HG03139 (cell line): ENCODE results near the gene HAND1.
"Not testable (repeated sequence)": the region's sequence is repeated elsewhere in the genome, so short reads cannot be mapped to it uniquely, and the experiment has no call there.

Experiments used
- ATAC-seq: cut with Tn5 transposase; IDR thresholded peaks from one replicate; pipeline ENCODE4 v1.9.1; 2021; ENCODE audit not compliant: unreplicated experiment

HAND1 gene

DNA sequence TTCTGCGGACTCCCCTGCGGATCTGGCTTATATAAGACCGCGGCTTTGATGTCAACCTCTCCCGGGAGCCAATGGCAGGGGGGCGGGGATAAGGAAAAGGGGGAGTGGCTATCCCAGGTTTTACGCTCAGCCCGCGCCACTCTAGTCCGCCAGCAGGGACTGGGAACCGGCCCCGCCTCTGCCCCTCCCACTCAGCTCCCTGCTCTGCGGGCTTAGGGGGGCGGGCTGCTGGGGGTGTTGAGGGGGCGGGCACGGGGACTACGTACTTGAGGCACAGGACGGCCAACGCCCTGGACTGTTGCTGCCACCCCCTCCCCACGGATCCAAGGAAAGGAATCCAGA, at the start of gene HAND1:
HAND1 (minus strand) TSS at position 4 of the 342 bp plus-strand sequence. CDS start 219 bp downstream, outside the sequence.
- ATAC-seq = no peak

DNA sequence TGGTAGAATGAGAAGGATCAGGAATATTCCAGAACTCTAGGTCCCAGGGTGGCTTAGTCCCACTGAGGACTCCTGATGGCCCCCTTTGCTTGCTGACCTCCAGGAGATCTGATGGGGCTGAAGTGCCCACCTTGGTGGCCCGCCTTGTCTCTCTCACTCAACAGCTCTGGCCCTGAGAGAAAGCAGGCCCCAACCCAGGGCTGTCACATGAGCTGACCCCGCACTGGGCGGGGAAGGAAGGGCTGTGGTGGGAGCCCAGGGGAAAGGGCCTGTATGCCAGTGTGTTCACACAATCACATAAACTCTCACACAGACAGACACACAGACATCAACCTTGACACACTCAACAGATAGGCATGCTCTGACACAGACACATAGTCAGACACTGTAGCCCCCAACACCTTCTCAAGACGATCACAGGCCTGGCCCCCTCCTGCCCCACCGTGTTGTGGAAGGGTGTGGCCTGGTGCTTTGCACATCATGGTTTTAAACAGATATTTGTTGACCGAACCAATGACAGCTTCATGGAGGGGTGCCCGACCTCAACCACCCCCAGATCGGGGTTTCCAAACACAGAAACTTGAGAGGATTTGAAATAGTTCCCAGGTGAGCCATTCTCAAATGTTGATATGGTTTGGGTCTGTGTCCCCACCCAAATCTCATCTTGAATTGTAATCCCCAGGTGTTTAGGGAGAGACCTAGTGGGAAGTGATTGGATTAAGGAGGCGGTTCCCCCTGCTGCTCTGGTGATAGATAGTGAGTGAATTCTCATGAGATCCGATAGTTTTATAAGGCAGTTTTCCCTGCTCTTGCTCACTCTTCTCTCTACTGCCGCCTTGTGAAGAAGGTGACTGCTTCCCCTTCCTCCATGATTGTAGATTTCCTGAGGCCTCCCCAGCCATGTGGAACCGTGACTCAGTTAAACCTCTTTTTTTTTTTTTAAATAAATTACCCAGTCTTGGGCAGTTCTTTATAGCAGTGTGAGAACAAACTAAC, 48.5 kb upstream of the HAND1 start:
- ATAC-seq = no peak

DNA sequence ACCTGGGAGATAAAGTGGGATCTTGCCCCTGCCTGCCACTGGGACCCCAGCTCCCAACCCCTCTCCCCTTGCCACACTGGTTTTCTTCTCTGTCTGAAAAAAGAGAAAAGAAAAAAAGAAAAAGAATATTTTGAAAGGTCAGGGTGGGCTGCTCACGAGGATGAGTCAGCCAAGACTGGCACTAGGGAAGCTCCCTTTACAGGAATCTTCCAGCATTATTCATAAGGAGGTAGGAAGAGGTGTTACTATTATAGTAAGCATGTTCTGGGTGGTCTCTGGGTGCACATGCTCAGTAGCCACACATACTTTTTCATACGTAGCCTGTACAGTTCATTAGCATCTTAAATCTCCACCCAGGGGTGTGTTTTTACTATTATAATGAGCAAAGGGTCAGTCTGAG, 46.8 kb upstream of the HAND1 start:
- no peak for ATAC-seq

DNA sequence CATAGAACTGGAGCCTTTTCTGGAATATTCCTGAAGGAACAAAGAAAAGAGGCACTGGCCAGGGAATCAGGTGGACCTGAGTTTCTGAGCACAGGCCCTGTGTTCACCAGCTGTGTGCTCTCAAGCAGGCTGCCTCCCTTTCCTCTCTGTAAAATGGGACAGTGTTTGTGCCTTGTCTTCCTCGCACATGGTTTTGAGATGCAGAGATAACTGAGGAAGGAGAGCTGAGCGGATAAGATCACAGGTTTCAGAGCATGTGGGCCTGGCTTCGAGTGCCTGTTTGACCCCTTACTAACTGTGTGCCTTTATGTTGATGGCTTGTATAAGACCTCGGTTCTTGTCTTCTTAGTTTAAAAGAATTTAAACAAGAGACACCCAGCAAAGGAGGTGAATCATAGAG, 46.2 kb upstream of the HAND1 start:
- ATAC-seq = no peak

DNA sequence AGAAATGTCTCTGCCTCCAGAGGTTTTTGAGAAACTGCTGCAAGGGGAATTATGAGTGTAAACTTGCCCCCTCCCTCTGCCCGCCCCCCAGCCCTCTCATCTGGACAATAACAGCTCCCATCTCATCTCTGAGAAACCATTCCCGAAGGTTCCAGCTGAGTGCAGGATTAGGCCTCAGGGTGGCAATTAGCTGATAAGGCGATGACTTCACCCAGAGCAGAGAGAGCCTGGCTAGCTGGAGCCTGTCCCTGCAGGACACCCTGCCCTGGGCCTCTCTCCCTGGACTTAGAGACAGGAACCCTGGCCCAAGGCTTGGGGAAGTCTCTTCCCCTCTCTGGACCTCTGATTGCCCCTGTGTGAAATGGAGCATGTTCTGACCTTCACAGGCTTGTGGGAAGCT, 45.7 kb upstream of the HAND1 start:
- no peak for ATAC-seq

DNA sequence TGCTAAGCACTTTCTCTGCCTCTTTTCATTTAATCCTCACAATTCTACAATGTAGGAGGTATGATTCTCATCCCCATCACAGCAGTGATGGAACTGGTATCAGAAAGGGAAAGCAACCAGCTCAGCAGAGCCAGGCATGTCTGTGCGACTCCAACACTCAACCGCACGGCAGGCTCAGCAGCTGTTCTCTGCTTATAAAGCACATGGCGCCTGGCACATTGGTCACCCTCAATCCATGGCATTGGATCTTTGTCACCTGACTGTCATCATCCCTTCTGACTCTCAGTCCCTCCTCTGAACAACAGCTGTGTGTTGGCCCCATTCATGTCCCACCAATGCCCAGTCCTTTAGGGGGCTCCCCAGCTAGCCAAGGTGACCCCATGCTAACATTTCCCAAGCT, 45.1 kb upstream of the HAND1 start:
- no peak for ATAC-seq

DNA sequence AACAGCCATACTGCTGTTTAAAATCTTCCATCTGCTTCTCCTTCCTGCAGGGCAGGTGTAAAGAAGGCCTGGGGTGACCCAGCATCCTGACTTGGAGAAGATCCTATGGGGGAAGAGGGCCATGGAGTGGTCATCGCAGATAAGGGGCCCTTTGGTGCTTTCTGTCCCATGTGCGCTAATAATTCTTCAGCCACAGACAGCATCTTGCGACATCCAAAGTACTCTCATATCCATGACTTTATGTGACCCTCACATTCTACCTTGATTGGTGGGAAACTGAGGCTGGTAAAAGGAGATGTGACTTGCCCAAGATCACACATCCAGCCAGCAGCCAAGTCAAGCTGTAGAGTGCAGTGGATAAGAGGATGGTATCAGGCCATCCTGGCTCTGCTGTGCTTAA, 44.3 kb upstream of the HAND1 start:
- ATAC-seq = no peak

DNA sequence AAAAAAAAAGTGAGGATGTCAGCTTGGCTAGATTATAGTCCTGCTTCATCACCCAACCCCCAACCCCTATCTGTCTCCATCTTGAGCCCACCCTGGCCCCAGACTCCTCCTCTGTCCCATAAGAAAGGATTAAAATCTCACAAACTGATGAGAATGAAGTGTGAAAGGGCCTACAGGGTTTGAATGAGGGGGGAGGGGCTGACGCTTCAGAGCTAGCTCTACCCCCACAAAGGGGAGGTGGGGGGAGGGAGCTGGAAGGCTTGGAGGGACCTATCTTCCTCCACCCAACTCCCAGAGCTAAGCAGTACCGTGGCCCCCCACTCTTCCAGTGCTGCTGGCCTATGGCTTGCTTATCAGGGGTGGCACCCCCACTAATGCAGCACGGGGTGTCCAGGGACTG, 43.7 kb upstream of the HAND1 start:
- no peak for ATAC-seq

DNA sequence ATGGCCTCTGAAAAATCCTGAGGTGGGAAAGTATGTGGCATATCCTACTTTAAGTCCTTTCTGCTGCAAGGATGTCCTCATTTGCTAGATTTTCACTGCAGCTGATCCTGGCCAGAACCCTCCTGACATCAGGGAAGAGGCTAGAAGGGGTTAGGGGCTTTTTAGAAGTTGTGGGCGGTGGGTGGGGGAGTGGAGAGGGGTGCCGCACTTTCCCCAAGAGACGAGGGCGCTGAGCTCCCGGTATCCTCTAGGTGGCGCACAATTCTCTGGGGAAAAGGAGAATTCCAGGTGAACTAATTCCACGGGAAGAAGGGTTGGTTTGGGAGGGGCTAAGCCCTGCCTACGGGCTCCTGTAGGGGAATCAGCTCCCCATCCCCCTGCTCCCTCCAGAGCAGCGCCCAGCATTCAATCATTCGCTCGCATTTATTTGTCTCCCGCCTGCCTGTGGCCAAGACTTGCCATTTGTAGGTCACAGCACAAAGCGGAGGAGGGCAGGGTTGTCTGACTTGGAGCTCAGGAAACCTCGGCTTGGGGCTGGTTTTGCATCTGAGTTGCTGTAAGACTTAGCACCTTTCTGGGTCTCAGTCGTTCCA, 42.9 kb upstream of the HAND1 start:
- ATAC-seq = no peak

DNA sequence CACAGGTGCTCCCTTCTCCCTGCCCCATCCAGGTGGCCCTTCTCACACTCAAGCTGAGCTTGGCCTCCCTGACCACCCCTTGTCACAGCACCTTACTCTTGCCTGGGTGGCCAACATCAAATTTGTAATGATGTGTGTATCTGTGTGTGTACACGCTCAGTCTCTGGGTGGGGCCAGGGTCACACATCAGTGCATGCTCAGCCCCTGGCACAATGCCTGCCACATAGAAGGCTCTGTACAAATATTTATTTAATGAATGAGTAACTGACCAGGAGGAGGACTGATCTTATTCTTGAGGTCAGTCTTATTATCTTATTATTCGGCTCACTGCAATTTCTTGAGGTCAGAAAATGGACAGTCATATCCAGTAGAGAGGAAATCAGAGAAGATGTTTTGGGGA, 41.3 kb upstream of the HAND1 start:
- ATAC-seq = no peak

DNA sequence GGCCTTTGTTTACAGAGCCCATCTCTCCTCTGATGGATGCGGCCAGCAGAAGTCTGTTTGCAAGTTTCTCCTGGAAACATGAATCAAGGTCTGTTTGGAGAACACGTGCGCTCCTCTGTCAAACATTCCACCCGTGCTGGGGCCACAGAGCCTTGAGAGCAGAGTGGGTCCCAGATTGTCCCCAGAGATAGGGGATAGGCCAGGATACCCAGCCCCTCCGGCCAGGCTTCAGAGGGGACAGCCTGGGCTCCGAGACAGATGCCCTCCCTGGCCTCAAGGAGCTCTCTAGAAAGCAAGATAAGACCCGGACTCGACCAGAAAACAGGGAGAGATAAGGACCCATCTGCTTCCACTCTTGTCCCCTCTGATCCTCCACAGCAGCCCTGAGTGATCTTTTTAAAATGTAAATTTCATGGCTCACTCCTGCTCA, 40.4 kb upstream of the HAND1 start:
- ATAC-seq = no peak

DNA sequence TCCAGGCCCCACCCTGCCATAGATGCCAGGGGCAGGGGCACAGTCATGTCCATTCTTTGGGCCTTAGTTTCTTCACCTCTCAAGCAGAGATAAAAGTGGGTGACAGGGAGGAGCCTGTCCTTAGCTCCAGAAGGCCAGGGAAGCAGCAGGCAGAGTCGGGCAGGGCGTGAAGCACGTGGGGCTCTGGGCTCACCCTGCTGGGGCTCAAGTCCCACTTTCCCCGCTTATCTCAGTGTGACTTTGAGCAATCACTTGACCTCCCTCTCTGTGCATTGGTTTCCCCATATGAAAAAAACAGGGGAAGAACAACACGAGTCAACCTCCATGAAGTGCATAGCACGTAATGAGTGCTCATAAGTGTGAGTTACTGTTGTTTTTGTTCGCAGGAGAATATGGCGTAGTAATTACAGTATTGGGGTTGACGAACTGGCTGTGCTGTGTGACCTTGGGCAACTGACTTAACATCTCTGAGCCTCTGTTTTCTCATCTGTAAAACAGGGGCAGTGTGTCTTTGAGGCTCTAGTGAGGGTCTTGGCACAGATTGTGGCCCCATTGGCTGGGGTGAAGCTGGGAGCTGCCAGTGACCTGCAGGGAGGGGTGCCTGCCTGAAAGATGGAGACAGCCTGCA, 39.9 kb upstream of the HAND1 start:
- ATAC-seq = no peak

DNA sequence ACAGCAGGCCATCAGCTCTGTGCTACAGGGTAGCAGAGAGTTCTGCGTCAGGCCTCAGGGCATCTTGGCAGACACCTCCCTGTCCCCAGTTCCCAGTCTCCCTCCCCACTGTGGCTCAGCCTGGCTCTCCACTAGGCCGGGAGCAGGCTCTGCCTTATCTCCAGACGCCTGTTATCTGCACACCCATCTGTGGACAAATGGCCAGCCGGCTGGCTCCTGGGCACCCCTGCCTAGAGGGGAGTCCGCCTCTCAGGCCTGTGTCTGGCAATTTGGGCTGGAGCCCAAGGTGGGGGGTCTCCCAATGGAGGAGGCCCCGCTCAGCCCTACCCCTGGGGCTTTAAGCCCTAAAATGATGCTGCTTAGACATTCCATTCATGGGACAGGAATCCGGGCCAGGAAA, 39.2 kb upstream of the HAND1 start:
- ATAC-seq = no peak

DNA sequence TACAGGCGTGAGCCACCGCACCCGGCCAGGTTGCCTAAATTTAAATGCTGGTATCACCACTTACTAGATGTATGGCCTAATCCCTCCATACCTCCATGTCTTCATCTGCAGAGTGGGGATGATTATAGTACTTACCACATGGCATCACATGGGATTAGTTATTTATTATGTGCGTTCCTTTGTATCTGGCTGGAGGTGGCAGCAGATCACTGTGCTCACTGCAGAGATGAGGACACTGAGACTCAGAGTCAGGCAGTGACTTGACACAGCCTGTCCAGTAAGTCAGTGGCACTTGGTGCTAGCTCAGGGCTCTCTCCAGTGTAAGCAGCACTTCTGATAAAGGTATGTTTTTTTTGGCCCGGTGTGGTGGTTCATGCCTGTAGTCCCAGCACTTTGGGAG, 38.4 kb upstream of the HAND1 start:
- no peak for ATAC-seq

DNA sequence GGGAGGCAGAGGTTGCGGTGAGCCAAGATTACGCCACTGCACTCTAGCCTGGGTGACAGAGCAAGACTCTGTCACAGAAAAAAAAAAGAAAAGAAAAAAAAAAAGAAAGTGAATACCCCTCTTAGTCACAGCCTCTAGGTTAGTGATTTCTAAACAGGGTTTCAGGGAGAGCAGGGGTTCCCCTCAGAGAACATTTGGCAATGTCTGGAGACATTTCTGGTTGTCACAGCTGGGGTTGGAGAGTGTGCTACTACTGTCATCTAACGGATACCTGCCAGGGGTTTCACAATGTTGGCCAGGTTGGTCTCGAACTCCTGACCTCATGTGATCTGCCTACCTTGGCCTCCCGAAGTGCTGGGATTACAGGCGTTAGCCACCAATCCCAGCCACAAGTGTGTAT, 37.5 kb upstream of the HAND1 start:
- not testable (repeated sequence) for ATAC-seq

DNA sequence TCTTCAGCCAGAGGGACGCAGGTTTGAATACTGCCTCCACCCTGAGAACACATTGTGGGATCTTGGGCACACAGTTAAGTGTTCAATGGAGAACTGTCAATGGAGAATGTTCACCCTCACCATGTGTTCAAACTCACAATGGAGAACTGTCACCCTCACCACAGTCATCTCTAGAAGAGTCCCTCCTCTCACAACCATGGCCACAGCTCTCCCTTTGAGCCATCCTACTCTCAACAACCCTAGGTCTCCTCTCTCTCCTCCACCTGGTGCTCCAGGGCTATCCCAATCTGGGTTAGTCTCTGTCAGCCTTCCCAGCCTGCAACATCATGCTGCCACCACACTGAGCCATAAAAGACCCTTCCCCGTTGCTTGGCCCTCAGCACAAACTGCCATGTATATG, 36.3 kb upstream of the HAND1 start:
- no peak for ATAC-seq

DNA sequence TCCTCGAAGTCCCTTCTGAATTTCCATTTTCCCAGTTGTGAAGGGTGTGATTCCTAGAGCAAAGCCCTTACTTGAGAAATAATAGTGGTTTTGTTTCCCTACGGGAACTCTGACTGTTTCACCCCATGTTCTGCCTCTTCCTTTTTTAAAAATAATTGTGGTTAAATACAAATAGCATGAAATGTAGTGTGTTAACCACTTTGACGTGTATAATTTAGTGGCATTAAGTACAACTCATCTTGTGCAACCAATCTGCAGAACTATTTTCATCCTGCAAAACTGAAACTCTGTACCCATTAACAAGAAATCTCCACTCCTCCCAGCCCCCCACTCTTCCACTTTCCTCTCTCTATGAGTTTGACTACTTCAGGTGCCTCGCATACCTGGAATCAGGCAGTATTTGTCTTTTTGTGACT, 35.6 kb upstream of the HAND1 start:
- no peak for ATAC-seq

DNA sequence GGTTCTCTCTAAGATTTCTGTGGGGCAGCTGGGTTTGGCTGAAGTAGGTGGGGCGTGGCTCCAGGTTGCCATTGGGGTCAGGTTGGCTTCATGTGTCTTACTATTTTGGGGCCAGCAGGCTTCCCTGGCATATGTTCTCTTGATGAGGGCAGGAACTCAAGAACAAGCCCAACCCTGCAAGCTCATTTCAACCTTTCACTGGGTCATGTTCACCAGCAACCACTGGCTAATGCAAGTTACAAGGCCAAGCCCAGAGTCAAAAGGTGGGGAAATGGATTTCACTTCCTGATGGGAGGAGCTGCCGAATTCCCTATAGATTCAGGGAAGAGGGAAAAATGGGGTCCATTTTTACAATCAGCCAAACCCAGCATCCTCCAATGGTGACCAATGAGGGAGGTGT, 34.0 kb upstream of the HAND1 start:
- ATAC-seq = no peak

DNA sequence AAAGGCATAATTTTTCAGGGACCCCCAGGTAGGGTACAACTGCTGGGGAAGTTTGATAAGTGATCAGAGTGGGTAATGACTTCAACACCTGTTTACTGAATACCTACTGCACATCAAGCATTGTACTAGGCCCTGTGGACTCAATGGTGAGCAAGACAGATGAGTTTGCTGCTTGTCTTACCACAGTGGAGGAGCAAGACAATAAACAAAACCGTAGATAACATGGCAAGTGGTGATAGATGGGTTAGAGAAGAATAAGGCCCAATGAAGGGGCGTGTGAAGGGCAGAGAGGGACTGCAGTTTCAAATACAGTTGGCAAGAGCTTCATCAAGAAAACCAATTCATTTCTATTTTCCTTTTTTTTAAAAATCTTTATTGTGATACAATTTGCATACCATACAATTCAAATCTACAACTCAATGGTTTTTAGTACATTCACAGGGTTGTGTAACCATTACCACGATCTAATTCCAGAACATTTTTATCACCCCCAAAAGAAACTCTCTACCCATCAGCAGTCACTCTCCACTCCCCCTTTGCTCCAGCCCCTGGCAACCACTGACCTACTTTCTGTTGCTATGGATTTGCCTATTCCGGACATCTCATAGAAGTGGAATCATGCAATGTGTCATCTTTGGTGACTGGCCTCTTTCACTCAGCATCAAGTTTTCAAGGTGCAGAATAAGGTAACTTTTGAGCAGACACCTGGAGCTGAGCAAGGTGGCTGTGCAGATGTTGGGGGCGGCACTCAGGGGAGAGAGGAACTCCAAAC, 31.9 kb upstream of the HAND1 start:
- no peak for ATAC-seq

DNA sequence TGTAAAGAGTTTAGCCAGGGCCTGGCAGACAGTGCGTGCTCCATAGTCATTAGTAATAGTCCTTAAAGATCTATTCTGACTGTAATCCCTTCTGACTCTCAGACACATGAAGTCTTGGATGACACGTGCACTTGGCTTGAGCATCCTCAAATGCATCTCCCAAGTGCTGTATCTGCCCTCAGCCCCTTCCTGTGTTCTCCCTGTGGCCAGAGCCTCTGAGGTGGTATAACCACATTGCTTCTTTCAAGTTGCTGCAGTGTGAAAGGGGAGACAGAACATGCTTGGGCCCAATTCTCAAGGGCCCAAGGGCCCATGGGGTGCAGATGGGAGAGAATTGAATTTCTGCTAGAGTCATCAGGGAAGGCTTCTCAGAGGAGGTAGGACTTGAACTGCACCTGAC, 30.1 kb upstream of the HAND1 start:
- ATAC-seq = no peak

DNA sequence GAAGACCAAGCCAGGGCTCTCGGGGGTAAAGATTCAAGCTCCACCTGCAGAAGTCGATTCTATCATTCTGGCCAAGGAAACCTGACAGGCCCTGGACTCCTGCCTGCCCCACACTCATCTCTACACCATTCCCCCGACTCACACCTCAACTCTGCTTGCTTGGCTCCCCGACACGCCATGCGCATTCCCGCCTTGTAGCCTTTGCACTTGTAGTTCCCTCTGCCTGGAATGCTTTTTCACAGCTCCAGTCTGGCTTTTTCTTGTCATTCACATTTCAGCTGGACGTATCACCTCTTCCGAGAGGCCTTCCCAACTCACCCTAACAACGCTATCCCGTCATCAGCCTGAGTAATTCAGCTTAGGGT, 28.7 kb upstream of the HAND1 start:
- no peak for ATAC-seq
